Measurements from ENCODE around the gene GRB2.

GRCh38 chr17:75398279-75398678, 7.2 kb downstream of the GRB2 start:
- TF ChIP-seq CTCF (conservative IDR thresholded peaks at IDR 0.05; ENCODE audit: low read length) (no peak), EZH2phosphoT487 (IDR thresholded peaks at IDR 0.05; ENCODE audit: borderline replicate concordance, low read depth, low read length) (no peak)

Measured in OCI-LY7 (cell line).